Keratinocyte (primary cell): ENCODE measurements around the gene SMOC1. TPM values are rescaled to one million over a fixed set of nuclear protein-coding genes. Genes with fewer than 3 reads are reported as not detected.

Source experiments
- DNase-seq: peaks from one replicate; pipeline ENCODE4 v3.0.0-alpha.2; 2011; ENCODE audit warnings: low read depth, missing footprints, low spot score
- FAIRE-seq: peaks from 2 replicates; lab custom pipeline; 2011; peaks lifted over from hg19 to GRCh38; lab: Jason Lieb, UNC
- H2AFZ ChIP-seq: 2 replicates; pipeline ENCODE4 v1.6.0; 2012; ENCODE audit warnings: low read length, control low read depth, inconsistent platforms; ENCODE audit not compliant: control insufficient read depth
- H3K27ac ChIP-seq: 2 replicates; pipeline ENCODE4 v1.5.1; 2011; ENCODE audit warnings: low read length; ENCODE audit not compliant: control insufficient read depth, insufficient read depth
- H3K27me3 ChIP-seq: 3 replicates; pipeline ENCODE4 v1.6.0; 2011; ENCODE audit warnings: low read length; ENCODE audit not compliant: control insufficient read depth, insufficient read depth; ENCODE audit errors: extremely low read depth
- H3K36me3 ChIP-seq, 2 experiments: 2 replicates in 1 of 2; 3 replicates in 1 of 2; pipeline ENCODE4 v1.5.1; 2011; ENCODE audit warnings: low read length in 2 of 2, mild to moderate bottlenecking in 1 of 2; ENCODE audit not compliant: control insufficient read depth in 2 of 2, insufficient read depth in 2 of 2; ENCODE audit errors: extremely low read depth in 1 of 2
- H3K4me1 ChIP-seq: 3 replicates; pipeline ENCODE4 v1.5.1; 2011; ENCODE audit warnings: low read length; ENCODE audit not compliant: control insufficient read depth, insufficient read depth; ENCODE audit errors: extremely low read depth
- H3K4me2 ChIP-seq: 3 replicates; pipeline ENCODE4 v1.6.0; 2011; ENCODE audit warnings: low read depth, low read length; ENCODE audit not compliant: control insufficient read depth, insufficient read depth; ENCODE audit errors: extremely low read depth
- H3K4me3 ChIP-seq, 3 experiments: fragments of 200-600 bp in 1 of 3; sonication (generic) in 1 of 3; 2 replicates in 2 of 3; 3 replicates in 1 of 3; pipeline ENCODE4 v1.5.1; 2011 to 2016; ENCODE audit warnings: low read length in 3 of 3, mild to moderate bottlenecking in 3 of 3, control low read depth in 2 of 3, inconsistent platforms in 1 of 3, low read depth in 1 of 3, mixed read lengths in 1 of 3, mixed run types in 1 of 3, moderate library complexity in 1 of 3; ENCODE audit not compliant: control insufficient read depth in 2 of 3, insufficient read depth in 2 of 3; ENCODE audit errors: extremely low read depth in 1 of 3
- H3K79me2 ChIP-seq: 2 replicates; pipeline ENCODE4 v1.6.0; 2012; ENCODE audit warnings: low read length; ENCODE audit not compliant: control insufficient read depth, insufficient read depth
- H3K9ac ChIP-seq: 3 replicates; pipeline ENCODE4 v1.6.0; 2011; ENCODE audit warnings: low read length; ENCODE audit not compliant: control insufficient read depth, insufficient read depth; ENCODE audit errors: extremely low read depth
- H3K9me1 ChIP-seq: 3 replicates; pipeline ENCODE4 v1.6.0; 2011; ENCODE audit warnings: low read length; ENCODE audit not compliant: control insufficient read depth, insufficient read depth; ENCODE audit errors: extremely low read depth
- H3K9me3 ChIP-seq: 2 replicates; pipeline ENCODE4 v1.5.1; 2012; ENCODE audit warnings: low read depth, low read length; ENCODE audit not compliant: control insufficient read depth
- H4K20me1 ChIP-seq: 3 replicates; pipeline ENCODE4 v1.6.0; 2011; ENCODE audit warnings: low read length; ENCODE audit not compliant: control insufficient read depth, insufficient read depth; ENCODE audit errors: extremely low read depth
- EZH2 ChIP-seq: IDR thresholded peaks from one replicate; pipeline ENCODE4 v1.6.1; 2012; ENCODE audit warnings: inconsistent platforms, mild to moderate bottlenecking, low read length, moderate library complexity
- dilution Hi-C: fragments of 300-500 bp; cut with MboI; formaldehyde crosslinking; loops from one replicate; pipeline ENCODE4 v1.7.0; 2020; ENCODE audit warnings: low sequenced_read_pairs; ENCODE audit not compliant: extremely low pct_ligation_motif_present
- polyA plus RNA-seq, 5 experiments: library from polyadenylated mRNA; depleted of rRNA in 3 of 5; stranded (reverse) in 3 of 5; stranded (forward) in 1 of 5; unstranded in 1 of 5; fragments of >200 nt; gene quantifications; 1 replicate in 1 of 5; 2 replicates in 3 of 5; 3 replicates in 1 of 5; pipeline versions ENCODE4 v1.2.1 to v1.2.3, GENCODE V29; 2011 to 2012; ENCODE audit warnings: missing spikeins in 2 of 5, low read depth in 1 of 5, low replicate concordance in 1 of 5
- TF ChIP-seq, protein P1 (sequence below), 3 experiments: IDR thresholded peaks in 1 of 3; conservative IDR thresholded peaks in 1 of 3; optimal IDR thresholded peaks in 1 of 3; 2 replicates in 2 of 3; 3 replicates in 1 of 3; pipeline versions ENCODE3 to v1.5.1; 2011; ENCODE audit warnings: low read length in 3 of 3, mild to moderate bottlenecking in 3 of 3, moderate library complexity in 2 of 3, control low read depth in 1 of 3, inconsistent platforms in 1 of 3; ENCODE audit not compliant: insufficient read depth in 2 of 3; ENCODE audit errors: extremely low read depth in 1 of 3

SMOC1 gene
- polyA plus RNA-seq, 1 donor (not counting 4 experiments of a cell fraction or from before 2014, with no cell fraction given) = 6.0 TPM

GRCh38 chr14:69951263-69951662 is 72.0 kb downstream of the SMOC1 start:
- Histone ChIP-seq H3K4me2 (no peak overlapping the region), H3K27ac (no peak overlapping the region), H3K4me3 (no peak overlapping the region), H3K9me1 (no peaks in the 10 kb centered on the region), H2AFZ (no peak overlapping the region), H3K27me3 (no peaks in the 10 kb centered on the region), H3K9ac (no peak overlapping the region), H3K4me1 (no peaks in the 10 kb centered on the region), H4K20me1 (no peaks in the 10 kb centered on the region), H3K79me2 (no peaks in the 10 kb centered on the region), H3K36me3 (peaks cover 0 to 5% of the 10 kb centered on the region in 2 experiments), H3K9me3 (no peaks in the 10 kb centered on the region)
- no peak for DNase-seq
- dilution Hi-C loops = no loop called here
- TF ChIP-seq, protein P1, sequence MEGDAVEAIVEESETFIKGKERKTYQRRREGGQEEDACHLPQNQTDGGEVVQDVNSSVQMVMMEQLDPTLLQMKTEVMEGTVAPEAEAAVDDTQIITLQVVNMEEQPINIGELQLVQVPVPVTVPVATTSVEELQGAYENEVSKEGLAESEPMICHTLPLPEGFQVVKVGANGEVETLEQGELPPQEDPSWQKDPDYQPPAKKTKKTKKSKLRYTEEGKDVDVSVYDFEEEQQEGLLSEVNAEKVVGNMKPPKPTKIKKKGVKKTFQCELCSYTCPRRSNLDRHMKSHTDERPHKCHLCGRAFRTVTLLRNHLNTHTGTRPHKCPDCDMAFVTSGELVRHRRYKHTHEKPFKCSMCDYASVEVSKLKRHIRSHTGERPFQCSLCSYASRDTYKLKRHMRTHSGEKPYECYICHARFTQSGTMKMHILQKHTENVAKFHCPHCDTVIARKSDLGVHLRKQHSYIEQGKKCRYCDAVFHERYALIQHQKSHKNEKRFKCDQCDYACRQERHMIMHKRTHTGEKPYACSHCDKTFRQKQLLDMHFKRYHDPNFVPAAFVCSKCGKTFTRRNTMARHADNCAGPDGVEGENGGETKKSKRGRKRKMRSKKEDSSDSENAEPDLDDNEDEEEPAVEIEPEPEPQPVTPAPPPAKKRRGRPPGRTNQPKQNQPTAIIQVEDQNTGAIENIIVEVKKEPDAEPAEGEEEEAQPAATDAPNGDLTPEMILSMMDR (optimal IDR thresholded peaks at IDR 0.05 in 1 of 3, IDR thresholded peaks at IDR 0.05 in 1 of 3, conservative IDR thresholded peaks at IDR 0.05 in 1 of 3; ENCODE audit: extremely low read depth in 1 of 3, insufficient read depth in 2 of 3, low read length in 3 of 3) = no peak
- TF ChIP-seq EZH2 = no peak
- no peak for FAIRE-seq

- H3K4me1 ChIP-seq = no peaks in the 10 kb centered on the region
- no peaks in the 10 kb centered on the region for H3K9me1 ChIP-seq
- FAIRE-seq = no peak
- peaks cover 0 to 5% of the 10 kb centered on the region in 2 experiments for H3K36me3 ChIP-seq
- H4K20me1 ChIP-seq = no peaks in the 10 kb centered on the region
- no peak overlapping the region for H3K4me2 ChIP-seq
- no peaks in the 10 kb centered on the region for H3K27me3 ChIP-seq
- no peak overlapping the region for H2AFZ ChIP-seq
- no peak overlapping the region for H3K9ac ChIP-seq
- H3K27ac ChIP-seq = no peak overlapping the region
- dilution Hi-C loops = no loop called here
- no peak for DNase-seq
- no peak overlapping the region for H3K4me3 ChIP-seq
- H3K79me2 ChIP-seq = no peaks in the 10 kb centered on the region
- no peaks in the 10 kb centered on the region for H3K9me3 ChIP-seq
- TF ChIP-seq EZH2 = no peak
- TF ChIP-seq, protein P1 (optimal IDR thresholded peaks at IDR 0.05 in 1 of 3, IDR thresholded peaks at IDR 0.05 in 1 of 3, conservative IDR thresholded peaks at IDR 0.05 in 1 of 3; ENCODE audit: extremely low read depth in 1 of 3, insufficient read depth in 2 of 3, low read length in 3 of 3) = no peak
These were observed 72.7 kb downstream of the SMOC1 start for GRCh38 chr14:69951935-69952334.
